Lower leg skin (tissue), 4 donors: Measurements from ENCODE around the gene MRAS. TPM values are rescaled to one million over a fixed set of nuclear protein-coding genes. Genes with fewer than 3 reads are reported as not detected.

Experiments used
- DNase-seq, 2 donors: peaks; one replicate each; pipeline ENCODE4 v3.0.0-alpha.2; 2019; ENCODE audit warnings: low spot score in 2 of 2
- H3K4me3 ChIP-seq: fragments of 200-600 bp; sonication (generic); 2 replicates; pipeline ENCODE4 v1.5.1; 2017; ENCODE audit warnings: mild to moderate bottlenecking, low read depth; ENCODE audit not compliant: poor library complexity, severe bottlenecking
- CTCF ChIP-seq, 3 donors: fragments of 450-650 bp; IDR thresholded peaks; one replicate each; pipeline ENCODE4 v1.5.1; 2016; ENCODE audit warnings: antibody characterized with exemption in 3 of 3, mild to moderate bottlenecking in 3 of 3, moderate library complexity in 2 of 3
- POLR2A ChIP-seq, 2 donors: fragments of 450-650 bp; IDR thresholded peaks; one replicate each; pipeline ENCODE4 v1.6.1; 2016 to 2017; ENCODE audit warnings: antibody characterized with exemption in 2 of 2, mild to moderate bottlenecking in 1 of 2, moderate library complexity in 1 of 2
- WGBS, 2 donors: methylation state at CpG; one replicate each; pipeline ENCODE4 v1.1.5; 2018; 5-methylcytosine and 5-hydroxymethylcytosine counted together
- intact Hi-C: fragments of 100-400 bp; cut with DNase I; formaldehyde crosslinking; loops from one replicate; pipeline ENCODE4 v1.15.0; 2023; ENCODE audit warnings: low total_unique reads
- total RNA-seq, 4 donors: library from RNA; depleted of rRNA; stranded (reverse); fragments of >200 nt; gene quantifications; one replicate each; pipeline ENCODE4 v1.1.0, GENCODE V29; 2016

Gene MRAS
- total RNA-seq, 4 donors from 2014 or later, result 6.3 to 22.2 (median 10.3) TPM

GRCh38 chr3:138314751-138315150, 33.6 kb upstream of the MRAS start:
- 28 to 37% methylated on average over 1 of the region's 1 CpG for WGBS, 2 donors
- no peak for DNase-seq
- no peak overlapping the region for H3K4me3 ChIP-seq
- intact Hi-C loops, result no loop called here
- TF ChIP-seq POLR2A (IDR thresholded peaks at IDR 0.05), result no peak
- TF ChIP-seq CTCF (IDR thresholded peaks at IDR 0.05), result no peak

DNA sequence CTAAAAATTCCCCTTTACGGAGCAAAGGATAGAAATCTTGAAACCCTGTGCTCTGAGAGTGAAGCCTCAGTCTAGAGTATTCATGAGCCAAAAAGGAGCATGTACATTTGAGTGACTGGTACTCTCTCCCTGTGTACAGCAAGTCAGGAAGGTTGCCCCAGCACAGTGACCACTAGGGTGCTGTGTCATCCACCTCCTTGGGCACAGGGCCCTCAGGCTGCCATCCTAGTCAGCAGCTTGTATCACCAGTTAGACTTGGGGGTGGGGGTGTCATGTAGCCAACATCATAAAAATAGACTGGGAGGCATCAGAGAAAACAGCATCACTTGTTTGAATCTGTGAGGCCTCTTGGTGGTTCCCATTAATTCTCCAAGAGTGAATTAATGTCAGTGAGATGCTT, 30.7 kb upstream of the MRAS start:
- DNase-seq, result no peak
- WGBS, 2 donors, result 83 to 88% methylated on average over 1 of the region's 1 CpG
- H3K4me3 ChIP-seq, result no peak overlapping the region
- TF ChIP-seq POLR2A (IDR thresholded peaks at IDR 0.05) (no peak), CTCF (IDR thresholded peaks at IDR 0.05) (no peak)
- intact Hi-C loops, result no loop called here

DNA sequence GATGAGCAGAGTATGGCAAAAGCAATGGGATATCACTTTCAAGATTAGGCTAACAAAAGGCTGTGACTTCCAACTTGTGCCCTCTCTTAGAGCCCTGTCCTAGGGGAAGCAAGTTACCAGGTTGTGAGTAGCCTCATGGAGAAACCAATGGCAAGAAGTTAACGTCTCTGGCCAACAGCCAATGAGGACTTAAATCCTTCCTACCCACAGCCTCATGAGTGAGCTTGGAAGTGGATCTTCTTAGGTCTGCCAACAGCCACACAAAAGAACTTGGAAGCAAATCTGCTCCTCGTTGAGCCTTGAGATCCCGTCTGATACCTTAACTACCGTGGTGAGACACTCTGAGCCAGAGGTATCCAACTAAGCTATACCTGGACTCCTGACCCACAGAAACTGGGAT, 24.4 kb upstream of the MRAS start:
- intact Hi-C loops, result no loop called here
- H3K4me3 ChIP-seq, result no peak overlapping the region
- DNase-seq, result no peak
- TF ChIP-seq POLR2A (IDR thresholded peaks at IDR 0.05) (no peak), CTCF (IDR thresholded peaks at IDR 0.05) (no peak)
- 40 to 41% methylated on average over 4 of the region's 4 CpGs for WGBS, 2 donors

DNA sequence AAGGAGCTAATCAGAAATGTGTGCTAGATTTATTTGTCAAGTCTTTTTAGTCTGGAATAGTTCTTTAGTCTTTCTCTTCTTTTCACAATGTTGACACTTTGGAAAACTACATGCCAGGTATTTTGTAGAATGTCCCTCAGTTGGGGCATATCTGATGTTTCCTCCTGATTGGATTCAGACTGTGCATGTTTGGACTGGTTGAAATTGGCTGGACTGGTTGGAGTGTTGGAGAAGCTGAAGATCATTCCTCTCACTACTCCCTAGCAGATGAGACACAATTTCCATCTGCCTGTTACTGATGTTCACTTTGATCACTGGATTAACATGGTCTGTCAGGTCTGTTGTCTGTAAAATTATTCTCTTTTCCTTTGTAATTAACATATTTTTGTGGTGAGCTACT, 22.4 kb upstream of the MRAS start:
- TF ChIP-seq CTCF (IDR thresholded peaks at IDR 0.05) (no peak), POLR2A (IDR thresholded peaks at IDR 0.05) (no peak)
- DNase-seq, result no peak
- no peak overlapping the region for H3K4me3 ChIP-seq
- intact Hi-C loops, result no loop called here

- no peak for TF ChIP-seq POLR2A (IDR thresholded peaks at IDR 0.05)
- TF ChIP-seq CTCF (IDR thresholded peaks at IDR 0.05), result no peak
- WGBS, 2 donors, result 86 to 91% methylated on average over 12 of the region's 12 CpGs
- intact Hi-C loops, result no loop called here
- no peak overlapping the region for H3K4me3 ChIP-seq
- peak in 1 of 2 donors; percentile 60 for DNase-seq
Measured at GRCh38 chr3:138326866-138327595, 21.3 kb upstream of the MRAS start.

GRCh38 chr3:138327831-138328230, 20.5 kb upstream of the MRAS start:
- intact Hi-C loops, result no loop called here
- DNase-seq, result no peak
- 68 to 77% methylated on average over 4 of the region's 4 CpGs for WGBS, 2 donors
- TF ChIP-seq POLR2A (IDR thresholded peaks at IDR 0.05) (no peak), CTCF (IDR thresholded peaks at IDR 0.05) (no peak)
- H3K4me3 ChIP-seq, result no peak overlapping the region
